ENCODE results near the gene RSKR.
"Not testable (repeated sequence)": the region's sequence is repeated elsewhere in the genome, so short reads cannot be mapped to it uniquely, and the experiment has no call there.

RSKR gene

DNA sequence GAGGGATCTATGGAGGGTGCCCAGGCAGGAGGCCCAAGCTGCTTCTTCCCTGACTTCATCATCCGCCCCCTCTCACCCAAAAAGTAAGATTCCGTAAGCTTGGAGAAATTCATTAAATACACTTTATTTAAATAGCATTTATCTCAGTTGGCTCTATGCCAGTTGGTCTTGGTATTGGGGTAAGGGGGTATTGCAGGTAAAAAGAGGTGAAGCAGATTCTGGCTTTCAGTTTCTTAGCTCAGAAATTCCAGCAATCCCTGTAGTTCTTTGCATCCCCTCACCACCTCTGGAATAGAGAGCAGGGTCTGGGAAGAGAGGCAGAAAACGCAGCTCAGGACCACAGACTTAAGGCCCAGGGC lies 36.5 kb downstream of the RSKR start:
- DNase-seq (ENCODE audit: low read depth in 2 of 2), result no peak

DNA sequence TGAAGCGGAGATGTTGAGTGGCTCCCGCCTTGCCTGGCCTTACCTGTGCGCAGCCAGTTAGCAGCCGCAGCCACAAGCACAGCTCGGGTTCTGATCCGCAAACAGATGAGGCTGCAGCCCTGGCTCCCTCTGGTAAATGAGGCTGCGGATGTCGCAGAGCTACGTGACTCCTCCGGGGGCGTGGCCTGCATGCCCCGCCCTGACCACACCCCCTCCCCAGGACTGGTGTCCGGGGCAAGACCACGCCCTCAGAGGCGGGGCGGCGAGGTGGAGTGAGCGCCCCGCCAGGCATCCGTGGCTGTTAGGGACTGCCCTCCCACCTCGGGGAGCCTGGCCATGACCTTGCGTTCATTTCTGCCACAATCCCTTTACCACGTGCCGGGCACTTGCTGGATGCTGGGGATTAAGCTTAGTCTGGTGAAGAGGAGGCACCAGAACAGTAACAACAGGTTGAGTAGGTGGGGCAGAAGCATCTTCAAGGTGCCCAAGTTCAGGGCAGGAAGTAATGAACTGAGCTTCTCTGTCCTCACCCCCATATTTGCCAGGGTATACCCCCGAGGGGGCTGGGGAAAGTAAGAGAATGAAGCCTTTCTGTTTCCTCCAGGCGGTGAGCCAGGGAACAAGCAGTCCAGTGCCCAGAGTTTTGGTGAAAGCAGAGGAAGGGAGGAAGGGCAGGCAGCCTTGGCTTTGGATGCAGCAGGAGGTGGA lies 37.1 kb downstream of the RSKR start, which contains the start of gene ALDOC:
TSS of gene ALDOC (minus strand) at position 138 of the 708 bp plus-strand sequence. CDS start 1,363 bp downstream, outside the sequence.
- peak; percentile 94 to 99 for DNase-seq (ENCODE audit: low read depth in 2 of 2)

DNA sequence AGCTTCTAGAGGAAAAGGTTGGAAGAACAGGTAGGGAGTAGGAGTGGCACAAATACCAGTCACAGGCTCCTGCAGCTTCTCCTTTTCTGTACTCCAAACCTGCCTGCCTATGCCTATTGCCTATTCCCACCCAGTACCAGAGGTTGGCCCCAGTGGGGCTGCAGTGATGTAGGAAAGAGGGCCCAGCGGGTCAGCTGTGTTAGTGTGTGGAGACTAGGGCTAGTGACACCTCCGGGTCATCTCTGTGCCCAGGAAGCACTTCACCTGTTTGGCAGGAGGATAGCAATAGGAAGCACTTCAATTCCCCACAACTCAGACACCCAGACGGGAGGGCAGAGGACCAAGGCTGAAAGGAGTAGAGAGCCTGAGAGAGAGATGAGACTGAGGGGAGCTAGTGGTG lies 38.0 kb downstream of the RSKR start:
- DNase-seq (ENCODE audit: low read depth in 2 of 2), result not testable (repeated sequence)

DNA sequence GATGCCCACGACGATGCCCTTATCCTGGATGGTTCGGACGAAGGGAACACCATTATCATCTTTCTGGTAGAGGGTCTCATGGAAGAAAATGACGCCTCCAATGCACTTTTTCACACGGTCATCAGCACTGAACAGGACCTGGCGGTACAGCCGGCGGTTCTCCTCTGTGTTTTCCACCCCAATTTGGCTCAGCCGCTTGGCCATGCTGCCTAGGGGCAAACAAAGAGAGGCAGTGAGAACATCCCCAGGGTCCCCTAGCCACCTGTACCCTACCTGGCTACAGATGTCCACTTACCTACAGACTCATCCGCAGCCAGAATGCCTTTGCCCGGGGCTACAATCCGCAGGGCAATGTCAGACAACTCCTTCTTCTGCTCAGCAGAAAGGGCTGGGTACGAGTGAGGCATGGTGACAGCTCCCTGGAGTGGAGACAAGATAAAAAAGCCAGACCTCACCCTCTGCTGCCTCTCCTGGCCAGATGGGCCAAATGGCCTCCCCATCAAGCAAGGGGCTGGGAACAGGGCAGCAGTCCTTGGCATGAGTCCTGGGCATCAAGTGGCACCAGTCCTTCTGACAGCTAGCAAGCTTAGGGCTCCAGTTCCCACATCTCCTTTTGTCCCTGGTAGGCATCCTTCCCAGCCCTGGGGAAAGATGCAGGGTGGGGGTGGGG lies 38.7 kb downstream of the RSKR start:
- no peak for DNase-seq (ENCODE audit: low read depth in 2 of 2)

DNA sequence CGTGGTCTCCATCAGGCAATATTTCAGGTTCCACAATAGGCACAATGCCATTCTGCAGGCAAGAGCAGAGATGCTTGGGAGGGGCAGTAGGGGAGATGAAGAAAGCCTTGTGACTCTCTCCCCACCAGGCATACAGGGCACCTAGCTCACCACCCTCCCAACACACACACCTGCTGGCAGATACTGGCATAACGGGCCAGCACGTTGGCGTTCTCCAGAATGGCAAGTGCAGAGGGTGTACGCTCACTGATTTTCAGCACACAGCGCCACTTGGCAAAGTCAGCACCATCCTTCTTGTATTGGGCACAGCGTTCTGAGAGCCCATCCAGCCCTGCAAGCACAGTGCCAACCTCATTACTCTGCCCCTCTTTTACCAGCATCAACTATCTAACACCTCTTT lies 39.5 kb downstream of the RSKR start:
- no peak for DNase-seq (ENCODE audit: low read depth in 2 of 2)

DNA sequence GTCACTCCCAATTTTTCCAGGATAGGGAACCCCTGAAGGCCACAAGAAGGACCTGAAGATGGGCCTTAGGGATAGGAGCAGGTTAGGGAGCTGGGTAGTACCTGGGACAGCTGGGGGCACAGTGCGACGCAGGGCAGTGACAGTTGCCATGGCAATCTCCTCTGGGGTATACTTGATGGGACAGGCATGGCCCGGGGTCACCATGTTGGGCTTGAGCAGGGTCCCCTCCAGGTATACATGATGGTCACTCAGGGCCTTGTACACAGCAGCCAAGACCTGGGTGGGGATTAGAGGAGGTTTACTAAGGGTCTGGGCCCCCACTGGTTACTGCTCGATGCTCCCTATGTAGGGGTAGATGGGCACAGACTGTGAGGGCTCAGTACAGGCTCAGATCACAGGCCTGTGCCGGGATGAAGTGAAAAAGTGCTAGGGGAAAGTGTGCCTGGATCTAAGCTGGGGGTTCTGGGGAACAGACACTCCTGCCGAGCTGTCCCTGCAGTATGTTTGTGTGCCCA lies 40.0 kb downstream of the RSKR start:
- no peak for DNase-seq (ENCODE audit: low read depth in 2 of 2)

GRCh38 chr17:28573521-28573920 lies 40.5 kb downstream of the RSKR start:
- DNase-seq (ENCODE audit: low read depth in 2 of 2), result no peak

DNA sequence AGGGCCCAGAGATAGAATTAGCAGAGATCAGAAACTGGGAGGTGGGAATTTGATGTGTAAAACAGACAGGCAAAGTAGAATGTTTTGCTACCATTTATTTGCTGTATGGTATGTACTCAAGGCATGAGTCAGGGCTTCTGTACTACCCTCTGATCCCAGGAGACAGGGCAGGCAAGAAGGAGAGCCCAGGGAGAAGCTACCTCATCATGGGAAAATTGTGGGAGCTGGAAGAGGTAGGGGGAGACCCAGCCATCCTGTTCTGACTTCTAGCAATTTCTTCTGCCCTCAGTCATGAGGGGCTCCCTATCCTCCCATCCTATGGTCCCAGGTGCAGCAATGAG lies 41.0 kb downstream of the RSKR start:
- no peak for DNase-seq (ENCODE audit: low read depth in 2 of 2)

- no peak for DNase-seq (ENCODE audit: low read depth in 2 of 2)
Observed at GRCh38 chr17:28572259-28573039, 41.5 kb downstream of the RSKR start.

DNA sequence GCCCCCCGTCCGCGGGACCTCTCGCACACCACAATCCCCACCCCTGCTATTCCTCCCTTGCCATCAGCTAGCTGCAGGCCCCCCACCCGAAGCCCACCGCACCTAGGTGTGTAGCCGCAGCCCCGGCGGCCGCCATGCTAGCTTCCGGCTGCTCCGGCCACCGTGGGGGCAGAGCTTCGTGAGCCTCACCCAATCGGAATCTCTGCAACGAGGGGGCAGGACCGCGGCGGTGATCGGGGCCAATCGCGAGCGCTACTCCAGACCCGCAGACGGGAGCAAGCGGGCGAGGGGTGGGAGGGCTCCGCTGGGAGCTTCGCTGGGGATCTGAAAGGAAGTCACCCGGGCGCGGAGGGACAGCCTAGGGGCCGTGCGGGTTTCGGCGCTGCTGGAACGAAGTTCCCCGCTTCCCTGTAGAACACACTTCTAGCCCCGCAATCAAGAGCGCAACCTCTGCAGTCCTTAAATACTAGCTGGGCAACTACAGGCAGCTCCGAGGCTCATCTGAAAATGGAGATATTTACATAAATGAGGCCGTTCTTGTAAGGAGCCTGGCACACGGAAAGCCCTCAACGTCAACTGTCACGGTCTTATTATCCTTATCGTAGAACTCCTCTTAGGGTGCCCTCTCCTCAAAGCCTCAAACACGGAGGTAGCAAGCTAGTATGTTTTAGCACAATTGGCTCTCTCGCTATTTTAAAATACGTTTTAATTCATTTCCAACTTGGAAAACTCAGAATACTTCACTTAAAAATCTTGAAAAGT lies 42.4 kb downstream of the RSKR start, which contains the start of gene PIGS:
TSS of gene PIGS (minus strand) at position 164 of the 762 bp plus-strand sequence. CDS start at position 136, 28 bp downstream.
- DNase-seq (ENCODE audit: low read depth in 2 of 2), result peak; percentile 90 to 91

DNA sequence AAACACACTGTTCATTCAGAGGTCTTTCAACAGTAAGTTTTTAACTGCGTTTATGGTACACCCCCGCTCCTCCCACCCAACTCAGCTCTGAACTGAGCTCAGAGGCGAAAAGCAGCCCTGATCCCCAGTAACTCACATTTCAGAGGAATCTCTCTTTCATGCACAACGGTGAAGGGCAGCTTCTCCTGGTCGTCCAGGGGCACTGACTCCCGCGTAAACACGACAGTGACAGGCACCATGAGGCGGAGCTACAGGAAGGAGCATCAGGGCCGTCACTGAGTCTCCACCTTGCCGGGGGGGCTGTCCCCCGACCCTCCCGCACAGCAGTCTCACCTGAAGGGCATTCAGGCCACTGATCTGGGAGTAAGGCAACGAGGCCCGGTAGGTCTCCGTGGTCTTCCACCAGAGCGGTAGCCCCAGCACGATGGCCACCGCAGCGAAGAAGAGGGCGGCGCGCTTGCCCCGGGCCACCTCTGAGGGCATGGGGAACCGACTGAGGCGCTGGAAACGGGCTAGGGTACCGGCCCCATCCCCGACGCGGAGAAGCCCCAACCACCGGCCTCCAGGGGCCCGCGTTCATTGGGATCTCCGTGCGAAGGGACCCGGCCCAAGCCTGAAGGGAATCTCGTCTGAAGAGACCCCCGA lies 43.1 kb downstream of the RSKR start:
- no peak for DNase-seq (ENCODE audit: low read depth in 2 of 2)

DNA sequence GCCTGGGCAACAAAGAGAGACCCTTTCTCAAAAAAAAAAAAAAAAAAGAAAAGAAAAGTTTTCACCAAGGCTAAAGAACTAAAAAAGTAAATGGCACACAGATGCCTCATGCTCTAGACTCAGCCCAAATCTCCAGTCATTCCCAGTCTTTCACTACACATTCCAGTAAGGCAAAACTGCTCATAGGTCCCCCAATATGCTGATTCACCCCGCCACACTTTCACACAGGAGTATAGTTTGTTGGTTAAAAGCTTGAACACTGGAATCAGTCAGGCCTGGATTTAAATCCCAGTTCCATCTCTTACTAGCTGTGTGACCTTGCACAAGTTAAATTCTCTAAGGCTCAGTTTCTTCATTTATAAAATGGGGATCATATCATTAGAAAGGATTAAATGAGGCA lies 44.5 kb downstream of the RSKR start:
- no peak for DNase-seq (ENCODE audit: low read depth in 2 of 2)

DNA sequence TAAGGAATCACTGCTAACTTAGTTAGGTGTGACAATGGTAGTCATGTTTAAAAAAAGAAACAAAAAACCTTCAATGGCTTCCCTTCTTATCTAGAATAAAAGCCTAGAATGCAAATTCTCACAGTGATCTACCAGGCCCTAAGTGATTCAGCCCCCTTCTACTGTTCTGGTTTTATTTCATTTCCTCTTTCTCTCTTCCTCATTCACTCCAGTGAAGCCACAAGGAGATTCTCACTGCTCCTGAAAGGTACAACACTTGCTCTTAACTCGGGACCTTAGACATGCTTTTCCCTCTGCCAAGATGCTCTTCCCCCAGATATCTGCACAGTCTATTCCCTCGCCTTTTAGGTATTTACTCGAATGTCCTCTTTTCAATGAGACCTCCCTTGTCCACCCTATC lies 46.4 kb downstream of the RSKR start:
- no peak for DNase-seq (ENCODE audit: low read depth in 2 of 2)

GRCh38 chr17:28563475-28563874 lies 50.5 kb downstream of the RSKR start:
- DNase-seq (ENCODE audit: low read depth in 2 of 2), result no peak

Data from stimulated activated CD4-positive, alpha-beta T cell treated with anti-CD3 and anti-CD28 coated beads, Interleukin-15, amount 100 ng/mL, for 48 hours (primary cell).